ENCODE results near the gene MYL11.

Gene MYL11

GRCh38 chr16:30397056-30397455, 22.5 kb downstream of the MYL11 start:
- DNase-seq: no peak

GRCh38 chr16:30397776-30398660, 23.4 kb downstream of the MYL11 start:
- DNase-seq: no peak

- DNase-seq: no peak
Observed at GRCh38 chr16:30398661-30399434, 24.2 kb downstream of the MYL11 start.

- no peak for DNase-seq
Observed at GRCh38 chr16:30399435-30400186, 25.0 kb downstream of the MYL11 start.

- DNase-seq: no peak
Observed at GRCh38 chr16:30401768-30402425, 27.3 kb downstream of the MYL11 start.

GRCh38 chr16:30406795-30407101, 32.1 kb downstream of the MYL11 start:
- DNase-seq: no peak

- peak; percentile 90 for DNase-seq
Observed at GRCh38 chr16:30407102-30407803, 32.7 kb downstream of the MYL11 start, which contains the start of gene ZNF771. Gene ZNF771 (plus strand): TSS chr16:30407606. CDS start chr16:30408054, 448 bp downstream.

- no peak for DNase-seq
Observed at GRCh38 chr16:30407804-30408534, 33.4 kb downstream of the MYL11 start.

- DNase-seq: peak; percentile 96
Observed at GRCh38 chr16:30409125-30410060, 34.8 kb downstream of the MYL11 start.

GRCh38 chr16:30413112-30413806, 38.7 kb downstream of the MYL11 start:
- no peak for DNase-seq

- DNase-seq: no peak
Observed at GRCh38 chr16:30414159-30414558, 39.6 kb downstream of the MYL11 start.

- DNase-seq: no peak
Observed at GRCh38 chr16:30416047-30416603, 41.5 kb downstream of the MYL11 start.

- no peak for DNase-seq
Observed at GRCh38 chr16:30416624-30417528, 42.3 kb downstream of the MYL11 start.

- DNase-seq: peak; percentile 90
Observed at GRCh38 chr16:30417529-30418349, 43.1 kb downstream of the MYL11 start.

- DNase-seq: no peak
Observed at GRCh38 chr16:30418350-30419181, 44.0 kb downstream of the MYL11 start.

- no peak for DNase-seq
Observed at GRCh38 chr16:30421010-30421409, 46.4 kb downstream of the MYL11 start.
